Activated T-cell treated with anti-CD3 and anti-CD28 coated beads for 4 hours (primary cell): ENCODE results near the gene PRDM12.

Experiments
- DNase-seq: peaks from one replicate; pipeline ENCODE4 v3.0.0-alpha.2; 2020

Gene PRDM12

DNA sequence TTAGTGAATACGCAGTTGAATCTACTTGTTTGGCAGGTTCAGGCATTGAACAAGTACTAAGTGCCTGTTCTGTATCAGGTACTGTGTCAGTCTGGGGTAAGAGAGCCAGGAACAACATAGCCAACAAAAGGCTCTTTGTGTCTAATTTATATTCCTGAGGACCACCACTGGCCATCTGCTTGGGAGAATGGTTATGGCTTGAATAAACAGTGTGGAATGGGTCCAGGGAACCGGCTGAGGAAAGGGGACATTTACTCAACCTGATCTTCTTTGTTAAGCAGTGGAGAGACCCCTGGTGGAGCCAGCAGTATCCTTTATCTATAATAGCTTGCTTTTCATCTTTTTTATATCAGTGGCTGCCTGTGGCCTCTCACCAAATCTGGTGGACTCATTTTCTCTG is 67.7 kb downstream of the PRDM12 start:
- DNase-seq, result no peak
